HG02870 (cell line): Measurements from ENCODE around the gene ABLIM2.

Source experiments
- ATAC-seq: cut with Tn5 transposase; IDR thresholded peaks from one replicate; pipeline ENCODE4 v1.9.1; 2021; ENCODE audit warnings: mild to moderate bottlenecking, moderate library complexity; ENCODE audit not compliant: unreplicated experiment

The ABLIM2 gene

GRCh38 chr4:8194306-8195242 is 36.0 kb upstream of the ABLIM2 start:
- no peak for ATAC-seq

- ATAC-seq: peak; percentile 81
Measured at GRCh38 chr4:8192748-8193738, 34.4 kb upstream of the ABLIM2 start.

- no peak for ATAC-seq
Measured at GRCh38 chr4:8191136-8191747, 32.6 kb upstream of the ABLIM2 start.

- ATAC-seq: no peak
Measured at GRCh38 chr4:8189551-8190466, 31.2 kb upstream of the ABLIM2 start.

- no peak for ATAC-seq
Measured at GRCh38 chr4:8188743-8189550, 30.3 kb upstream of the ABLIM2 start.

GRCh38 chr4:8188085-8188484 is 29.5 kb upstream of the ABLIM2 start:
- no peak for ATAC-seq

GRCh38 chr4:8185930-8186329 is 27.3 kb upstream of the ABLIM2 start:
- no peak for ATAC-seq

GRCh38 chr4:8185295-8185694 is 26.7 kb upstream of the ABLIM2 start:
- no peak for ATAC-seq

- no peak for ATAC-seq
Measured at GRCh38 chr4:8184061-8184460, 25.4 kb upstream of the ABLIM2 start.

GRCh38 chr4:8182858-8183725 is 24.5 kb upstream of the ABLIM2 start:
- ATAC-seq: no peak

- ATAC-seq: no peak
Measured at GRCh38 chr4:8182294-8182693, 23.7 kb upstream of the ABLIM2 start.

- ATAC-seq: no peak
Measured at GRCh38 chr4:8181844-8182243, 23.2 kb upstream of the ABLIM2 start.

GRCh38 chr4:8181119-8181518 is 22.5 kb upstream of the ABLIM2 start:
- no peak for ATAC-seq

- no peak for ATAC-seq
Measured at GRCh38 chr4:8180310-8181093, 21.9 kb upstream of the ABLIM2 start.

- ATAC-seq: no peak
Measured at GRCh38 chr4:8179771-8180170, 21.2 kb upstream of the ABLIM2 start.

GRCh38 chr4:8179074-8179473 is 20.5 kb upstream of the ABLIM2 start:
- ATAC-seq: no peak

- ATAC-seq: no peak
Measured at GRCh38 chr4:8177956-8178355, 19.3 kb upstream of the ABLIM2 start.
